AG04449 (cell line): ENCODE measurements around the gene RMI2.
A peak's percentile ranks its signal among the peaks of the same experiment; 100 is the strongest.

Experiments
- CTCF ChIA-PET: fragments of 350-600 bp; formaldehyde crosslinking; extraction: SDS; loops from one replicate; lab custom pipeline; 2021; ENCODE audit warnings: antibody characterized with exemption; lab: Yijun Ruan, JAX
- POLR2A ChIA-PET: fragments of 400-600, 350-600 bp; formaldehyde crosslinking; extraction: SDS; loops from one replicate; lab custom pipeline; 2020; ENCODE audit warnings: antibody characterized with exemption, inconsistent platforms; lab: Yijun Ruan, JAX
- DNase-seq: peaks from one replicate; pipeline ENCODE4 v3.0.0-alpha.2; 2010; ENCODE audit warnings: low read depth, low spot score
- H3K4me3 ChIP-seq: 2 replicates; pipeline ENCODE4 v1.5.1; 2011; ENCODE audit warnings: low read depth, mild to moderate bottlenecking, control low read depth, low read length
- TF ChIP-seq, protein P1 (sequence below): IDR thresholded peaks from one replicate; pipeline ENCODE4 v1.5.1; 2011; ENCODE audit warnings: mild to moderate bottlenecking, moderate library complexity, low read length, control low read depth, inconsistent platforms; ENCODE audit not compliant: insufficient read depth; ENCODE audit errors: missing control alignments

The RMI2 gene

GRCh38 chr16:11354407-11354732 is 9.1 kb downstream of the RMI2 start:
- POLR2A ChIA-PET: interaction anchor here (0.8 kb wide), 1 partner anchor 99 kb away, joined by 5 read pairs; the partner anchor contains the start of gene SOCS1
- CTCF ChIA-PET: interaction anchor here (0.6 to 12.8 kb wide), 7 partner anchors 7 to 403 kb away, joined by 3 to 155 read pairs (median 3); partner anchors contain the start of gene SOCS1
- TF ChIP-seq, protein P1, sequence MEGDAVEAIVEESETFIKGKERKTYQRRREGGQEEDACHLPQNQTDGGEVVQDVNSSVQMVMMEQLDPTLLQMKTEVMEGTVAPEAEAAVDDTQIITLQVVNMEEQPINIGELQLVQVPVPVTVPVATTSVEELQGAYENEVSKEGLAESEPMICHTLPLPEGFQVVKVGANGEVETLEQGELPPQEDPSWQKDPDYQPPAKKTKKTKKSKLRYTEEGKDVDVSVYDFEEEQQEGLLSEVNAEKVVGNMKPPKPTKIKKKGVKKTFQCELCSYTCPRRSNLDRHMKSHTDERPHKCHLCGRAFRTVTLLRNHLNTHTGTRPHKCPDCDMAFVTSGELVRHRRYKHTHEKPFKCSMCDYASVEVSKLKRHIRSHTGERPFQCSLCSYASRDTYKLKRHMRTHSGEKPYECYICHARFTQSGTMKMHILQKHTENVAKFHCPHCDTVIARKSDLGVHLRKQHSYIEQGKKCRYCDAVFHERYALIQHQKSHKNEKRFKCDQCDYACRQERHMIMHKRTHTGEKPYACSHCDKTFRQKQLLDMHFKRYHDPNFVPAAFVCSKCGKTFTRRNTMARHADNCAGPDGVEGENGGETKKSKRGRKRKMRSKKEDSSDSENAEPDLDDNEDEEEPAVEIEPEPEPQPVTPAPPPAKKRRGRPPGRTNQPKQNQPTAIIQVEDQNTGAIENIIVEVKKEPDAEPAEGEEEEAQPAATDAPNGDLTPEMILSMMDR: no peak
- DNase-seq: no peak
- no peak overlapping the region for H3K4me3 ChIP-seq

GRCh38 chr16:11354733-11355574 is 9.7 kb downstream of the RMI2 start:
- TF ChIP-seq, protein P1: no peak
- ChIA-PET POLR2A (interaction anchor here (0.5 to 5.2 kb wide), 3 partner anchors 42 to 99 kb away, joined by 3 to 33 read pairs (median 5); partner anchors contain the start of gene SOCS1), CTCF (interaction anchor here (0.6 to 12.8 kb wide), 6 partner anchors 8 to 404 kb away, joined by 3 to 155 read pairs (median 16); partner anchors contain the start of gene SOCS1)
- no peak overlapping the region for H3K4me3 ChIP-seq
- DNase-seq: no peak

DNA sequence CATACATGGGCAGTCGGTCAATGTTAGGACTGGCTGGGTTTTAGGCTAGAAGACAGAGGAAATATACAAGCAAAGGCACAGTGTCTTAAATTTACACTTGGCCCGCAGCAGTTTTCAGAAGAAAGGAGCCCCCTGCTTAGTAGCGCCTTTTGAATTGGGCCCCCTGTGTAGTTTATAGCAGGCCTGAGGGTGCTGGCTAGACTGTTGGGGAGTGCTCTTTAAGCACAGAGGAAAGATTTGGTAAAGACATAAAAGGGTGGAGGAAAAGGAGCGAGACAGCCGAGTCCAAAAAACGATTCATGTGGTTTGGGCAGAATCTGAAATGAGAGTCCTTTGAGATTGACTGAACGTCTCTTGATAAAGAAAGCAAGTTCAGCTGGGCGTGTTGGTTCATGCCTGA is 10.6 kb downstream of the RMI2 start:
- DNase-seq: no peak
- TF ChIP-seq, protein P1: no peak
- ChIA-PET CTCF (interaction anchor here (0.8 to 12.8 kb wide), 18 partner anchors 8 to 405 kb away, joined by 3 to 155 read pairs (median 4); partner anchors contain the start of gene SOCS1), POLR2A (interaction anchor here (5.2 kb wide), 1 partner anchor 100 kb away, joined by 33 read pairs; the partner anchor contains the start of gene SOCS1)
- H3K4me3 ChIP-seq: no peak overlapping the region

GRCh38 chr16:11356573-11357331 is 11.5 kb downstream of the RMI2 start:
- POLR2A ChIA-PET: interaction anchor here (5.2 kb wide), 1 partner anchor 101 kb away, joined by 33 read pairs; the partner anchor contains the start of gene SOCS1
- TF ChIP-seq, protein P1: peak; percentile 81
- H3K4me3 ChIP-seq: no peak overlapping the region
- CTCF ChIA-PET: interaction anchor here (0.6 to 12.8 kb wide), 31 partner anchors 8 to 440 kb away, joined by 3 to 155 read pairs (median 4); partner anchors contain the start of genes PRM2, SOCS1 and ZC3H7A
- no peak for DNase-seq

GRCh38 chr16:11358531-11358930 is 13.3 kb downstream of the RMI2 start:
- ChIA-PET CTCF (interaction anchor here (0.7 to 12.8 kb wide), 12 partner anchors 8 to 404 kb away, joined by 3 to 155 read pairs (median 6); partner anchors contain the start of gene SOCS1), POLR2A (interaction anchor here (5.2 kb wide), 1 partner anchor 103 kb away, joined by 33 read pairs; the partner anchor contains the start of gene SOCS1)
- H3K4me3 ChIP-seq: no peak overlapping the region
- no peak for DNase-seq
- TF ChIP-seq, protein P1: no peak
